SK-N-MC (cell line): Measurements from ENCODE around the gene TMEM45A.

ENCODE experiments used
- EZH2 ChIP-seq: fragments of 200-600 bp; sonication (generic); IDR thresholded peaks from one replicate; pipeline ENCODE4 v1.6.1; 2017; ENCODE audit warnings: antibody characterized with exemption
- FOXP2 ChIP-seq: optimal IDR thresholded peaks from 2 replicates; pipeline ENCODE3; 2011; ENCODE audit warnings: mild to moderate bottlenecking, moderate library complexity; ENCODE audit not compliant: insufficient read depth; ENCODE audit errors: extremely low read length, control extremely low read depth
- POLR2AphosphoS5 ChIP-seq: IDR thresholded peaks from 2 replicates; pipeline ENCODE4 v1.6.1; 2012; ENCODE audit warnings: mild to moderate bottlenecking, low read depth, low read length, borderline replicate concordance

DNA sequence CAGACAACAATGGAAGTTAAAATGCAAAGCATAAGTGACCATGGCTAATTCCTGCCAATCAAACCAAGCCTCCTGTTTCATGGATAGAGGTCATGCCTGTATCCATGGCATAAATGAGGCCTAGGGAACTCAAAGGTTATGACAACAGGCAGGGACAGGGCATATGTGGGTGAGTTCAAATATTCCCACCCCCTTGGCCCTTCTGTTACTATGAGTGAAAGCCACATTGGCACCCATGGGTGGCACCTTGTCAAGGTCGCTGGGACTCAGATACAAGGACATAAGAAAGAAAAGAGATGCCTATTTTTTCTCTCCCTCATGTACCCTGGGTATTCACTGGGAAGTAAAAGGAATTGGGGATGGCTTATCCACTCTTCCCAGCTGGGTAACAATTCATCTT is 25.3 kb upstream of the TMEM45A start:
- TF ChIP-seq POLR2AphosphoS5 (no peak), EZH2 (no peak), FOXP2 (no peak)
